Endothelial cell of umbilical vein (primary cell): ENCODE results near the gene RBKS. TPM values are rescaled to one million over a fixed set of nuclear protein-coding genes. Genes with fewer than 3 reads are reported as not detected.

Experiments
- BruUV-seq: library from RNA; stranded (reverse); fragments of 400-500 nt; replicated peaks from 2 replicates; lab custom pipeline; 2021; lab: Mats Ljungman, UMichigan
- CTCF ChIA-PET: fragments of 300-600, 350-600 bp; sonication (Branson Sonifier 250); formaldehyde crosslinking; loops from one replicate; lab custom pipeline; 2021; ENCODE audit warnings: antibody characterized with exemption, inconsistent platforms; lab: Charles Lee
- POLR2A ChIA-PET: fragments of 300-600, 350-600 bp; sonication (Branson Sonifier 250); formaldehyde crosslinking; loops from one replicate; lab custom pipeline; 2021; ENCODE audit warnings: antibody characterized with exemption, inconsistent platforms; lab: Charles Lee
- DNase-seq: peaks from one replicate; pipeline ENCODE4 v3.0.0-alpha.2; 2011; ENCODE audit warnings: low read depth, low spot score
- FAIRE-seq: peaks from 2 replicates; lab custom pipeline; 2011; peaks lifted over from hg19 to GRCh38; lab: Jason Lieb, UNC
- H2AFZ ChIP-seq: 2 replicates; pipeline ENCODE4 v1.6.0; 2012; ENCODE audit warnings: low read depth, low read length, control low read depth, inconsistent platforms
- H3K27ac ChIP-seq: 2 replicates; pipeline ENCODE4 v1.5.1; 2011; ENCODE audit warnings: low read depth, mild to moderate bottlenecking, control low read depth, low read length, moderate library complexity; ENCODE audit not compliant: insufficient read depth
- H3K27me3 ChIP-seq, 2 experiments: 2 replicates each; pipeline versions ENCODE4 v1.6.0 to v1.6.1; 2011; ENCODE audit warnings: low read length in 2 of 2, mixed read lengths in 1 of 2; ENCODE audit not compliant: control insufficient read depth in 2 of 2, insufficient read depth in 2 of 2
- H3K36me3 ChIP-seq, 2 experiments: 2 replicates in 1 of 2; 3 replicates in 1 of 2; pipeline ENCODE4 v1.5.1; 2011; ENCODE audit warnings: low read length in 2 of 2, mild to moderate bottlenecking in 1 of 2, moderate library complexity in 1 of 2; ENCODE audit not compliant: control insufficient read depth in 2 of 2, insufficient read depth in 2 of 2; ENCODE audit errors: extremely low read depth in 1 of 2
- H3K4me1 ChIP-seq: 3 replicates; pipeline ENCODE4 v1.5.1; 2011; ENCODE audit warnings: mild to moderate bottlenecking, low read length; ENCODE audit not compliant: control insufficient read depth, insufficient read depth; ENCODE audit errors: extremely low read depth
- H3K4me2 ChIP-seq: 2 replicates; pipeline ENCODE4 v1.6.1; 2011; ENCODE audit warnings: low read length, control low read depth, mixed read lengths; ENCODE audit not compliant: insufficient read depth
- H3K4me3 ChIP-seq, 3 experiments: fragments of 200-600 bp in 1 of 3; sonication (generic), shearing (Covaris generic) in 1 of 3; replicated peaks in 1 of 3; 2 replicates each; pipeline ENCODE4 v1.5.1; 2011 to 2016; ENCODE audit warnings: control low read depth in 3 of 3, low read length in 3 of 3, mild to moderate bottlenecking in 2 of 3, inconsistent platforms in 1 of 3, low read depth in 1 of 3, moderate library complexity in 1 of 3; ENCODE audit not compliant: insufficient read depth in 1 of 3
- H3K79me2 ChIP-seq: 2 replicates; pipeline ENCODE4 v1.6.0; 2012; ENCODE audit warnings: low read length, inconsistent platforms; ENCODE audit not compliant: control insufficient read depth, insufficient read depth
- H3K9ac ChIP-seq: replicated peaks from 2 replicates; pipeline ENCODE3; 2011; ENCODE audit warnings: low read length, control low read depth; ENCODE audit not compliant: insufficient read depth; ENCODE audit errors: extremely low read depth
- H3K9me1 ChIP-seq: replicated peaks from 3 replicates; pipeline ENCODE4 v1.6.0; 2011; ENCODE audit warnings: mild to moderate bottlenecking, low read length; ENCODE audit not compliant: control insufficient read depth, insufficient read depth; ENCODE audit errors: extremely low read depth
- H3K9me3 ChIP-seq: replicated peaks from 2 replicates; pipeline ENCODE4 v1.5.1; 2012; ENCODE audit warnings: low read length, inconsistent platforms; ENCODE audit not compliant: control insufficient read depth, insufficient read depth
- H4K20me1 ChIP-seq: replicated peaks from 2 replicates; pipeline ENCODE3; 2011; ENCODE audit warnings: mild to moderate bottlenecking, low read length; ENCODE audit not compliant: control insufficient read depth, insufficient read depth; ENCODE audit errors: extremely low read depth
- CTCF ChIP-seq, 2 donors: IDR thresholded peaks; 1 replicate in 1 of 2; 2 replicates in 1 of 2; pipeline ENCODE4 v1.5.1; 2011; ENCODE audit warnings: low read length in 2 of 2, mild to moderate bottlenecking in 2 of 2, moderate library complexity in 2 of 2, control low read depth in 1 of 2, inconsistent platforms in 1 of 2, low read depth in 1 of 2; ENCODE audit not compliant: insufficient read depth in 1 of 2; ENCODE audit errors: extremely low read depth in 1 of 2
- EZH2 ChIP-seq: IDR thresholded peaks from 2 replicates; pipeline ENCODE4 v1.6.1; 2012; ENCODE audit warnings: borderline replicate concordance, low read depth, mild to moderate bottlenecking, moderate library complexity, low read length, inconsistent platforms; ENCODE audit not compliant: severe bottlenecking
- GATA2 ChIP-seq: IDR thresholded peaks from 2 replicates; pipeline ENCODE4 v1.7.0; 2011; ENCODE audit warnings: low read depth, mild to moderate bottlenecking, moderate library complexity, mixed read lengths, low read length; ENCODE audit not compliant: insufficient read length, insufficient read depth
- JUN ChIP-seq: IDR thresholded peaks from 2 replicates; pipeline ENCODE4 v1.6.1; 2011; ENCODE audit warnings: borderline replicate concordance, low read depth; ENCODE audit not compliant: insufficient read length, insufficient read depth
- MAX ChIP-seq: IDR thresholded peaks from 2 replicates; pipeline ENCODE4 v1.6.1; 2011; ENCODE audit not compliant: insufficient read depth, insufficient read length
- POLR2AphosphoS5 ChIP-seq: IDR thresholded peaks from 2 replicates; pipeline ENCODE4 v1.6.1; 2012; ENCODE audit warnings: low read depth, mild to moderate bottlenecking, control low read depth, low read length, moderate library complexity; ENCODE audit not compliant: insufficient read depth
- dilution Hi-C: fragments of 300-500 bp; cut with MboI; formaldehyde crosslinking; loops from one replicate; pipeline ENCODE4 v1.15.0; 2019; ENCODE audit warnings: low sequenced_read_pairs; ENCODE audit not compliant: extremely low pct_ligation_motif_present
- intact Hi-C: fragments of 100-400 bp; cut with micrococcal nuclease; formaldehyde crosslinking; loops from one replicate; pipeline ENCODE4 v1.10.0; 2022
- polyA plus RNA-seq, 4 experiments: library from polyadenylated mRNA; depleted of rRNA in 3 of 4; stranded (reverse) in 3 of 4; unstranded in 1 of 4; fragments of >200 nt; gene quantifications; 2 replicates each; pipeline versions ENCODE4 v1.2.1 to v1.2.3, GENCODE V29; 2011 to 2012; ENCODE audit warnings: missing spikeins in 1 of 4
- total RNA-seq: library from RNA; stranded (reverse); gene quantifications from 2 replicates; pipeline ENCODE4 v1.2.3, GENCODE V29; 2021

RBKS gene
- total and polyA plus RNA-seq, 2 donors (not counting 3 experiments of a cell fraction or from before 2014, with no cell fraction given): 0.64 to 1.8 TPM

- Histone ChIP-seq H3K4me2 (no peak overlapping the region), H3K27me3 (no peaks in the 10 kb centered on the region), H3K36me3 (no peaks in the 10 kb centered on the region), H3K9ac (no peak overlapping the region), H3K9me3 (no peaks in the 10 kb centered on the region), H3K4me3 (no peak overlapping the region), H3K27ac (no peak overlapping the region), H3K4me1 (peaks cover 18% of the 10 kb centered on the region), H3K79me2 (no peaks in the 10 kb centered on the region), H3K9me1 (no peaks in the 10 kb centered on the region), H2AFZ (no peak overlapping the region), H4K20me1 (no peaks in the 10 kb centered on the region)
- TF ChIP-seq GATA2 (no peak), CTCF (IDR thresholded peaks at IDR 0.05; ENCODE audit: extremely low read depth in 1 of 2, insufficient read depth in 1 of 2, low read depth in 1 of 2, low read length in 2 of 2) (no peak), EZH2 (no peak), JUN (no peak), MAX (no peak), POLR2AphosphoS5 (no peak)
- BruUV-seq: no TSS peak
- no peak for FAIRE-seq
- no peak for DNase-seq
- CTCF ChIA-PET: no interaction called here
- dilution Hi-C loops: no loop called here
- intact Hi-C loops: no loop called here
- POLR2A ChIA-PET: no interaction called here
Observed at GRCh38 chr2:27808418-27808817, 81.8 kb downstream of the RBKS start.
